ENCODE results near the gene MIOX.

The MIOX gene

GRCh38 chr22:50520826-50521453, 34.3 kb downstream of the MIOX start:
- Histone ChIP-seq H3K9me3 (ENCODE audit: control insufficient read depth, insufficient read depth, low read depth, low read length) (no peaks in the 10 kb centered on the region), H3K36me3 (ENCODE audit: control insufficient read depth in 2 of 2, insufficient read depth in 1 of 2, low read length in 2 of 2) (peaks cover 0 to 80% of the 10 kb centered on the region in 2 experiments; a peak in 2 of 3 replicates), H3K4me1 (ENCODE audit: control insufficient read depth, insufficient read depth, low read length) (no peaks in the 10 kb centered on the region), H3K4me3 (ENCODE audit: low read depth, low read length) (no peak overlapping the region), H3K27ac (ENCODE audit: extremely low read depth, low read depth, low read length) (no peak overlapping the region)
- CTCF ChIA-PET: no interaction called here
- POLR2A ChIA-PET: interaction anchor here (5.3 kb wide), 1 partner anchor 12 kb away, joined by 189 read pairs; the partner anchor contains the start of genes LMF2 and NCAPH2
- no peak for TF ChIP-seq ZNF221 (tag by site-specific recombination; IDR thresholded peaks at IDR 0.05; ENCODE audit: borderline replicate concordance)
- TF ChIP-seq ZSCAN5A (tag by site-specific recombination; IDR thresholded peaks at IDR 0.05): no peak
- no peak for TF ChIP-seq ZNF76 (tag by site-specific recombination; IDR thresholded peaks at IDR 0.05; ENCODE audit: borderline replicate concordance, low read depth)
- peak; percentile 40; the same call in 1 of the 2 replicates for TF ChIP-seq GLIS1 (tag by site-specific recombination; IDR thresholded peaks at IDR 0.05)

- Histone ChIP-seq H3K36me3 (ENCODE audit: control insufficient read depth in 2 of 2, insufficient read depth in 1 of 2, low read length in 2 of 2) (peaks cover 0 to 73% of the 10 kb centered on the region in 2 experiments; a peak in 2 of 3 replicates), H3K4me3 (ENCODE audit: low read depth, low read length) (no peak overlapping the region), H3K27ac (ENCODE audit: extremely low read depth, low read depth, low read length) (no peak overlapping the region; the same call in 1 of the 2 replicates), H3K9me3 (ENCODE audit: control insufficient read depth, insufficient read depth, low read depth, low read length) (no peaks in the 10 kb centered on the region), H3K4me1 (ENCODE audit: control insufficient read depth, insufficient read depth, low read length) (no peaks in the 10 kb centered on the region; the same call in 1 of the 2 replicates)
- CTCF ChIA-PET: no interaction called here
- POLR2A ChIA-PET: interaction anchor here (5.3 kb wide), 1 partner anchor 13 kb away, joined by 189 read pairs; the partner anchor contains the start of genes LMF2 and NCAPH2
- no peak for TF ChIP-seq EGR2 (tag by site-specific recombination; IDR thresholded peaks at IDR 0.05; ENCODE audit: low read depth)
- no peak for TF ChIP-seq GLI4 (tag by site-specific recombination; IDR thresholded peaks at IDR 0.05)
- TF ChIP-seq SP7 (tag by site-specific recombination; IDR thresholded peaks at IDR 0.05): no peak
- TF ChIP-seq ZNF211 (tag by site-specific recombination; IDR thresholded peaks at IDR 0.05; ENCODE audit: low read depth): no peak
- no peak for TF ChIP-seq ZBTB1 (tag by site-specific recombination; IDR thresholded peaks at IDR 0.05)
- TF ChIP-seq ZFHX2 (tag by site-specific recombination; conservative IDR thresholded peaks at IDR 0.05): peak; percentile 10; the same call in 1 of the 2 replicates
These were observed 35.1 kb downstream of the MIOX start for GRCh38 chr22:50521710-50522109.

GRCh38 chr22:50522208-50522805, 35.6 kb downstream of the MIOX start:
- H3K4me3 ChIP-seq (ENCODE audit: low read depth, low read length): no peak overlapping the region
- H3K36me3 ChIP-seq (ENCODE audit: control insufficient read depth in 2 of 2, insufficient read depth in 1 of 2, low read length in 2 of 2): peaks cover 0 to 67% of the 10 kb centered on the region in 2 experiments; a peak in 2 of 3 replicates
- no peak overlapping the region for H3K27ac ChIP-seq (ENCODE audit: extremely low read depth, low read depth, low read length)
- H3K4me1 ChIP-seq (ENCODE audit: control insufficient read depth, insufficient read depth, low read length): no peaks in the 10 kb centered on the region; the same call in 1 of the 2 replicates
- no peaks in the 10 kb centered on the region for H3K9me3 ChIP-seq (ENCODE audit: control insufficient read depth, insufficient read depth, low read depth, low read length)
- CTCF ChIA-PET: interaction anchor here (0.7 to 1.2 kb wide), 2 partner anchors 41 to 247 kb away, joined by 3 to 5 read pairs; partner anchors contain the start of gene SYCE3
- POLR2A ChIA-PET: interaction anchor here (0.8 to 5.3 kb wide), 4 partner anchors 13 to 60 kb away, joined by 3 to 189 read pairs (median 4); partner anchors contain the start of genes CHKB, LMF2 and NCAPH2
- no peak for TF ChIP-seq REST (tag by site-specific recombination; IDR thresholded peaks at IDR 0.05)
- TF ChIP-seq ZNF146 (tag by site-specific recombination; IDR thresholded peaks at IDR 0.05): no peak
- TF ChIP-seq ZNF311 (tag by site-specific recombination; IDR thresholded peaks at IDR 0.05; ENCODE audit: borderline replicate concordance): no peak
- no peak for TF ChIP-seq ZNF521 (tag by site-specific recombination; IDR thresholded peaks at IDR 0.05)
- TF ChIP-seq ZBTB17 (tag by site-specific recombination; IDR thresholded peaks at IDR 0.05): no peak
- TF ChIP-seq GLIS2 (tag by site-specific recombination; IDR thresholded peaks at IDR 0.05): peak; percentile 28; the same call in 1 of the 2 replicates
- TF ChIP-seq KLF17 (tag by site-specific recombination; IDR thresholded peaks at IDR 0.05): no peak
- TF ChIP-seq ZNF837 (tag by site-specific recombination; IDR thresholded peaks at IDR 0.05): no peak
- no peak for TF ChIP-seq ZNF19 (tag by site-specific recombination; IDR thresholded peaks at IDR 0.05; ENCODE audit: low read depth)
- no peak for TF ChIP-seq ZNF202 (tag by site-specific recombination; IDR thresholded peaks at IDR 0.05; ENCODE audit: borderline replicate concordance)
- TF ChIP-seq ZNF211 (tag by site-specific recombination; IDR thresholded peaks at IDR 0.05; ENCODE audit: low read depth): no peak
- no peak for TF ChIP-seq TRIM28 (IDR thresholded peaks at IDR 0.05; ENCODE audit: borderline replicate concordance, low read length)
- 0 out of 2 replicates have a peak, but pooled peaks have one; percentile 4 for TF ChIP-seq PBX3 (CRISPR knock-in tag; IDR thresholded peaks at IDR 0.05)
- TF ChIP-seq ZNF354C (tag by site-specific recombination; IDR thresholded peaks at IDR 0.05; ENCODE audit: borderline replicate concordance, low read depth): no peak

Data from HEK293 (cell line).